HEK293 (cell line): ENCODE measurements around the gene PIGO.

Source experiments
- CTCF ChIA-PET: fragments of 350-600 bp; formaldehyde crosslinking; extraction: SDS; loops from one replicate; lab custom pipeline; 2021; ENCODE audit warnings: antibody characterized with exemption; lab: Yijun Ruan, JAX
- POLR2A ChIA-PET: fragments of 300-600 bp; formaldehyde crosslinking; extraction: SDS; loops from one replicate; lab custom pipeline; 2020; ENCODE audit warnings: antibody characterized with exemption, inconsistent platforms; lab: Yijun Ruan, JAX
- H3K27ac ChIP-seq: fragments of 200-500 bp; sonication (Bioruptor generic); 2 replicates; pipeline ENCODE4 v1.5.1; 2014; ENCODE audit warnings: low read depth, low read length, control low read depth, inconsistent platforms; ENCODE audit errors: extremely low read depth
- H3K36me3 ChIP-seq, 2 experiments: fragments of 200-500 bp in 1 of 2; sonication (Bioruptor generic) in 1 of 2; 1 replicate in 1 of 2; 2 replicates in 1 of 2; pipeline ENCODE4 v1.5.1; 2014 to 2017; ENCODE audit warnings: inconsistent platforms in 2 of 2, low read length in 2 of 2; ENCODE audit not compliant: control insufficient read depth in 2 of 2, insufficient read depth in 1 of 2
- H3K4me1 ChIP-seq: fragments of 200-500 bp; sonication (Bioruptor generic); 2 replicates; pipeline ENCODE4 v1.5.1; 2014; ENCODE audit warnings: mild to moderate bottlenecking, low read length, inconsistent platforms; ENCODE audit not compliant: control insufficient read depth, insufficient read depth
- H3K4me3 ChIP-seq: 2 replicates; pipeline ENCODE4 v1.5.1; 2011; ENCODE audit warnings: low read depth, mild to moderate bottlenecking, control low read depth, low read length, moderate library complexity
- H3K9me3 ChIP-seq: fragments of 200-500 bp; sonication (Bioruptor generic); 2 replicates; pipeline ENCODE4 v1.5.1; 2014; ENCODE audit warnings: low read depth, low read length, inconsistent platforms; ENCODE audit not compliant: control insufficient read depth, insufficient read depth
- KLF1 ChIP-seq: fragments of 450-650 bp; formaldehyde crosslinking; IDR thresholded peaks from 2 replicates; pipeline ENCODE4 v1.5.1; 2016; ENCODE audit warnings: missing biosample characterization, missing genetic modification characterization
- KLF10 ChIP-seq: fragments of 450-650 bp; IDR thresholded peaks from 2 replicates; pipeline ENCODE4 v1.5.1; 2018; ENCODE audit warnings: missing biosample characterization, mild to moderate bottlenecking, missing genetic modification characterization
- PBX3 ChIP-seq: sonication (generic); formaldehyde crosslinking; IDR thresholded peaks from 2 replicates; pipeline ENCODE4 v1.8.1; 2022; ENCODE audit warnings: mild to moderate bottlenecking, moderate library complexity, missing genetic modification reagents
- SCRT2 ChIP-seq: fragments of 450-650 bp; formaldehyde crosslinking; IDR thresholded peaks from 2 replicates; pipeline ENCODE4 v1.5.1; 2016; ENCODE audit warnings: missing biosample characterization, missing genetic modification characterization
- SP3 ChIP-seq: fragments of 450-650 bp; formaldehyde crosslinking; IDR thresholded peaks from 2 replicates; pipeline ENCODE4 v1.5.1; 2016; ENCODE audit warnings: missing biosample characterization, missing genetic modification characterization
- SP7 ChIP-seq: fragments of 450-650 bp; formaldehyde crosslinking; IDR thresholded peaks from 2 replicates; pipeline ENCODE4 v1.5.1; 2016; ENCODE audit warnings: missing biosample characterization, missing genetic modification characterization
- TCF7L2 ChIP-seq: IDR thresholded peaks from 2 replicates; pipeline ENCODE4 v1.6.1; 2011; ENCODE audit warnings: low read depth, mild to moderate bottlenecking, inconsistent platforms, low read length, moderate library complexity, borderline replicate concordance
- ZNF211 ChIP-seq: fragments of 450-650 bp; formaldehyde crosslinking; IDR thresholded peaks from 2 replicates; pipeline ENCODE4 v1.5.1; 2016; ENCODE audit warnings: low read depth, missing biosample characterization, missing genetic modification characterization
- ZNF24 ChIP-seq: fragments of 450-650 bp; formaldehyde crosslinking; IDR thresholded peaks from 2 replicates; pipeline ENCODE4 v1.5.1; 2016; ENCODE audit warnings: missing biosample characterization, missing genetic modification characterization
- ZNF280D ChIP-seq: fragments of 450-650 bp; formaldehyde crosslinking; IDR thresholded peaks from 2 replicates; pipeline ENCODE4 v1.5.1; 2016; ENCODE audit warnings: missing biosample characterization, missing genetic modification characterization
- ZNF341 ChIP-seq: fragments of 450-650 bp; formaldehyde crosslinking; IDR thresholded peaks from 2 replicates; pipeline ENCODE4; 2016; ENCODE audit warnings: low read depth, missing biosample characterization, missing genetic modification characterization
- ZNF366 ChIP-seq: fragments of 450-650 bp; formaldehyde crosslinking; conservative IDR thresholded peaks from 2 replicates; pipeline ENCODE4 v1.5.1; 2016; ENCODE audit warnings: missing biosample characterization, missing genetic modification characterization
- ZNF449 ChIP-seq: fragments of 450-650 bp; formaldehyde crosslinking; IDR thresholded peaks from 2 replicates; pipeline ENCODE4 v1.5.1; 2017; ENCODE audit warnings: missing biosample characterization, mild to moderate bottlenecking, missing genetic modification characterization, moderate library complexity
- ZNF521 ChIP-seq: fragments of 450-650 bp; formaldehyde crosslinking; IDR thresholded peaks from 2 replicates; pipeline ENCODE4 v1.5.1; 2017; ENCODE audit warnings: missing biosample characterization, mild to moderate bottlenecking, missing genetic modification characterization
- ZNF624 ChIP-seq: fragments of 450-650 bp; formaldehyde crosslinking; IDR thresholded peaks from 2 replicates; pipeline ENCODE4 v1.5.1; 2017; ENCODE audit warnings: missing biosample characterization, missing genetic modification characterization
- ZNF692 ChIP-seq: fragments of 450-650 bp; formaldehyde crosslinking; IDR thresholded peaks from 2 replicates; pipeline ENCODE4 v1.5.1; 2016; ENCODE audit warnings: missing biosample characterization, missing genetic modification characterization
- ZNF777 ChIP-seq: fragments of 450-650 bp; formaldehyde crosslinking; IDR thresholded peaks from 2 replicates; pipeline ENCODE4 v1.5.1; 2017; ENCODE audit warnings: missing biosample characterization, missing genetic modification characterization, borderline replicate concordance
- TF ChIP-seq, protein P1 (sequence below): fragments of 450-650 bp; formaldehyde crosslinking; IDR thresholded peaks from 2 replicates; pipeline ENCODE4 v1.5.1; 2016; ENCODE audit warnings: missing biosample characterization, missing genetic modification characterization

The PIGO gene

GRCh38 chr9:35136866-35137265, 40.5 kb upstream of the PIGO start:
- no peaks in the 10 kb centered on the region for H3K9me3 ChIP-seq
- H3K36me3 ChIP-seq, result no peaks in the 10 kb centered on the region
- no peak overlapping the region for H3K27ac ChIP-seq
- H3K4me1 ChIP-seq, result no peaks in the 10 kb centered on the region
- ChIA-PET POLR2A (no interaction called here), CTCF (no interaction called here)
- H3K4me3 ChIP-seq, result no peak overlapping the region
- TF ChIP-seq ZNF521 (no peak), ZNF280D (no peak), ZNF24 (tag by site-specific recombination) (no peak), SCRT2 (tag by site-specific recombination) (no peak), ZNF211 (no peak), ZNF341 (tag by site-specific recombination) (no peak), SP3 (tag by site-specific recombination) (no peak), KLF1 (tag by site-specific recombination) (no peak), TCF7L2 (no peak), ZNF449 (tag by site-specific recombination) (no peak), ZNF366 (tag by site-specific recombination) (no peak), ZNF624 (no peak), PBX3 (CRISPR knock-in tag) (no peak), SP7 (tag by site-specific recombination) (no peak), KLF10 (tag by site-specific recombination) (no peak), ZNF777 (tag by site-specific recombination) (no peak), ZNF692 (tag by site-specific recombination) (no peak)
- TF ChIP-seq, protein P1, sequence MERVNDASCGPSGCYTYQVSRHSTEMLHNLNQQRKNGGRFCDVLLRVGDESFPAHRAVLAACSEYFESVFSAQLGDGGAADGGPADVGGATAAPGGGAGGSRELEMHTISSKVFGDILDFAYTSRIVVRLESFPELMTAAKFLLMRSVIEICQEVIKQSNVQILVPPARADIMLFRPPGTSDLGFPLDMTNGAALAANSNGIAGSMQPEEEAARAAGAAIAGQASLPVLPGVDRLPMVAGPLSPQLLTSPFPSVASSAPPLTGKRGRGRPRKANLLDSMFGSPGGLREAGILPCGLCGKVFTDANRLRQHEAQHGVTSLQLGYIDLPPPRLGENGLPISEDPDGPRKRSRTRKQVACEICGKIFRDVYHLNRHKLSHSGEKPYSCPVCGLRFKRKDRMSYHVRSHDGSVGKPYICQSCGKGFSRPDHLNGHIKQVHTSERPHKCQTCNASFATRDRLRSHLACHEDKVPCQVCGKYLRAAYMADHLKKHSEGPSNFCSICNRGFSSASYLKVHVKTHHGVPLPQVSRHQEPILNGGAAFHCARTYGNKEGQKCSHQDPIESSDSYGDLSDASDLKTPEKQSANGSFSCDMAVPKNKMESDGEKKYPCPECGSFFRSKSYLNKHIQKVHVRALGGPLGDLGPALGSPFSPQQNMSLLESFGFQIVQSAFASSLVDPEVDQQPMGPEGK (tag by site-specific recombination), result no peak
